ENCODE data around the gene PCNX2. TPM values are rescaled to one million over a fixed set of nuclear protein-coding genes. Genes with fewer than 3 reads are reported as not detected.

PCNX2 gene
- total RNA-seq, 1 experiment from 2014 or later: 15.3 TPM

DNA sequence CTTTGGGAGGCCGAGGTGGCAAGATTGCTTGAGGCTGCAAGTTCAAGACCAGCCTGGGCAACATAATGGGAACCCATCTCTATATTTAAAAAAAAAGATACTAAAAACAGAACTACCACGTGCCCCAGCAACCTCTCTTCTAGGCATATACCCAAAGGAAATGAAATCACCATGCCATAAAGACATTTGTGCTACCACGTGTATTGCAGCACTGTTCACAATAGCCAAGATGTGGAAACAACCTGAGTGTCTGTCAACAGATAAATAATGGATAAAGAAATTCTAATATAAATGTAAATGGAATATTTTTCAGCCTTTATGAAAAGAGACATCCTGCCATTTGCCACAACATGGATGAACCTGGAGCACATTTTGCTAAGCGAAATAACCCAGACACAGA is 128.6 kb downstream of the PCNX2 start:
- CTCF ChIA-PET: no interaction called here

More for the DNA sequence above, 128.6 kb downstream of the PCNX2 start:
- TF ChIP-seq EZH2 (IDR thresholded peaks at IDR 0.05) (no peak), FOSL1 (IDR thresholded peaks at IDR 0.05; ENCODE audit: low read depth) (no peak), TCF7L2 (IDR thresholded peaks at IDR 0.05; ENCODE audit: borderline replicate concordance, extremely low read depth, insufficient read depth, insufficient read length) (no peak), RAD21 (IDR thresholded peaks at IDR 0.05; ENCODE audit: low read depth) (no peak), POLR2AphosphoS5 (IDR thresholded peaks at IDR 0.05; ENCODE audit: low read depth, low read length) (no peak), EGR1 (IDR thresholded peaks at IDR 0.05; ENCODE audit: low read depth) (no peak), JUND (IDR thresholded peaks at IDR 0.05) (no peak), POLR2A (IDR thresholded peaks at IDR 0.05; ENCODE audit: borderline replicate concordance, extremely low read depth, insufficient read depth, insufficient read length) (no peak), SIN3A (IDR thresholded peaks at IDR 0.05; ENCODE audit: low read depth) (no peak), YY1 (IDR thresholded peaks at IDR 0.05; ENCODE audit: extremely low read depth, insufficient replicate concordance, low read depth, low read length) (no peak), ZFX (IDR thresholded peaks at IDR 0.05) (no peak), CEBPB (IDR thresholded peaks at IDR 0.05; ENCODE audit: low read depth) (no peak)
- TF ChIP-seq, protein P1, sequence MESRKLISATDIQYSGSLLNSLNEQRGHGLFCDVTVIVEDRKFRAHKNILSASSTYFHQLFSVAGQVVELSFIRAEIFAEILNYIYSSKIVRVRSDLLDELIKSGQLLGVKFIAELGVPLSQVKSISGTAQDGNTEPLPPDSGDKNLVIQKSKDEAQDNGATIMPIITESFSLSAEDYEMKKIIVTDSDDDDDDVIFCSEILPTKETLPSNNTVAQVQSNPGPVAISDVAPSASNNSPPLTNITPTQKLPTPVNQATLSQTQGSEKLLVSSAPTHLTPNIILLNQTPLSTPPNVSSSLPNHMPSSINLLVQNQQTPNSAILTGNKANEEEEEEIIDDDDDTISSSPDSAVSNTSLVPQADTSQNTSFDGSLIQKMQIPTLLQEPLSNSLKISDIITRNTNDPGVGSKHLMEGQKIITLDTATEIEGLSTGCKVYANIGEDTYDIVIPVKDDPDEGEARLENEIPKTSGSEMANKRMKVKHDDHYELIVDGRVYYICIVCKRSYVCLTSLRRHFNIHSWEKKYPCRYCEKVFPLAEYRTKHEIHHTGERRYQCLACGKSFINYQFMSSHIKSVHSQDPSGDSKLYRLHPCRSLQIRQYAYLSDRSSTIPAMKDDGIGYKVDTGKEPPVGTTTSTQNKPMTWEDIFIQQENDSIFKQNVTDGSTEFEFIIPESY (IDR thresholded peaks at IDR 0.05; ENCODE audit: extremely low read depth, insufficient replicate concordance, low read length): no peak
- TF ChIP-seq, protein P2, sequence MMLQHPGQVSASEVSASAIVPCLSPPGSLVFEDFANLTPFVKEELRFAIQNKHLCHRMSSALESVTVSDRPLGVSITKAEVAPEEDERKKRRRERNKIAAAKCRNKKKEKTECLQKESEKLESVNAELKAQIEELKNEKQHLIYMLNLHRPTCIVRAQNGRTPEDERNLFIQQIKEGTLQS (IDR thresholded peaks at IDR 0.05): no peak
- no peaks in the 10 kb centered on the region for H4K20me1 ChIP-seq (ENCODE audit: insufficient read depth)
- POLR2A ChIA-PET: no interaction called here
- no peak overlapping the region for H2AFZ ChIP-seq (ENCODE audit: low read depth, low read length, poor library complexity, severe bottlenecking)
- H3K9me2 ChIP-seq (ENCODE audit: insufficient read depth): no peaks in the 10 kb centered on the region
- no peaks in the 10 kb centered on the region for H3K79me2 ChIP-seq (ENCODE audit: insufficient read depth, low read length)
- H3K4me2 ChIP-seq (ENCODE audit: low read length): no peak overlapping the region
- H3K4me1 ChIP-seq (ENCODE audit: control insufficient read depth in 1 of 2, insufficient read depth in 2 of 2, low read length in 2 of 2): no peaks in the 10 kb centered on the region
- H3K9ac ChIP-seq (ENCODE audit: low read length): no peak overlapping the region
- no peaks in the 10 kb centered on the region for H3K27me3 ChIP-seq (ENCODE audit: insufficient read depth, low read length)
- no peak overlapping the region for H3K4me3 ChIP-seq (replicated peaks in 1 of 2; ENCODE audit: low read depth in 1 of 2, low read length in 2 of 2)
- ATAC-seq (no peak), DNase-seq (ENCODE audit: low read depth, low spot score) (no peak)
- 0 out of 4 replicates have a peak, but pooled peaks cover 0 to 7% of the 10 kb centered on the region in 2 experiments for H3K36me3 ChIP-seq (ENCODE audit: control insufficient read depth in 1 of 2, insufficient read depth in 2 of 2, low read length in 2 of 2)
- intact Hi-C loops (cut with micrococcal nuclease): no loop called here
- H3K9me3 ChIP-seq (ENCODE audit: control insufficient read depth in 1 of 2, insufficient read depth in 1 of 2, low read depth in 1 of 2, low read length in 2 of 2): no peaks in the 10 kb centered on the region; a peak in 1 of 4 replicates
- no peak overlapping the region for H3K27ac ChIP-seq (ENCODE audit: low read depth, low read length)
- no TSS peak for BruUV-seq (replicated peaks)
- RAD21 ChIA-PET (ENCODE audit: low non-redundant PET in 1 of 2, low total read pairs in 2 of 2, uncharacterized antibody in 2 of 2, unreplicated experiment in 2 of 2): no interaction called here

Measured in HCT116 (cell line).